Heart right ventricle (tissue), 16 donors: ENCODE measurements around the gene CLEC7A. TPM values are rescaled to one million over a fixed set of nuclear protein-coding genes. Genes with fewer than 3 reads are reported as not detected.

Experiments used
- ATAC-seq, 8 donors: fragments of 200-7000 bp; cut with Tn5 transposase; one replicate each; pipeline ENCODE4 v1.9.1; 2020; ENCODE audit warnings: mild to moderate bottlenecking in 8 of 8, moderate library complexity in 8 of 8, moderate number of reproducible peaks in 1 of 8
- DNase-seq, 2 donors: peaks; one replicate each; pipeline ENCODE4 v3.0.0-alpha.2; 2020
- H3K27ac ChIP-seq, 10 donors: fragments of 200-600 bp; sonication (generic) in 2 of 10; one replicate each; pipeline versions ENCODE4 v1.5.0 to v1.8.0; 2020 to 2022; ENCODE audit warnings: mild to moderate bottlenecking in 3 of 10
- H3K27me3 ChIP-seq, 7 donors: fragments of 200-600 bp; one replicate each; pipeline ENCODE4 v1.8.0; 2021 to 2022; ENCODE audit warnings: mild to moderate bottlenecking in 2 of 7
- H3K36me3 ChIP-seq, 9 donors: fragments of 200-600 bp; sonication (generic) in 1 of 9; one replicate each; pipeline versions ENCODE4 v1.5.0 to v1.8.0; 2020 to 2022; ENCODE audit warnings: mild to moderate bottlenecking in 2 of 9
- H3K4me1 ChIP-seq, 9 donors: fragments of 200-600 bp; sonication (generic) in 1 of 9; one replicate each; pipeline versions ENCODE4 v1.5.0 to v1.8.0; 2020 to 2022; ENCODE audit warnings: mild to moderate bottlenecking in 4 of 9
- H3K4me3 ChIP-seq, 10 donors: fragments of 200-600 bp; sonication (generic) in 2 of 10; one replicate each; pipeline versions ENCODE4 v1.5.0 to v1.8.0; 2020 to 2022; ENCODE audit warnings: mild to moderate bottlenecking in 7 of 10, moderate library complexity in 2 of 10
- H3K9me3 ChIP-seq, 11 donors: fragments of 200-600 bp in 10 of 11; sonication (generic) in 2 of 11; one replicate each; pipeline versions ENCODE4 v1.5.0 to v1.8.0; 2013 to 2022; ENCODE audit warnings: mild to moderate bottlenecking in 2 of 11, control low read depth in 1 of 11, moderate library complexity in 1 of 11
- WGBS, 2 donors: extraction: QIAGEN DNeasy Blood & Tissue Kit; methylation state at CpG; one replicate each; pipeline ENCODE4 v1.1.7; 2013; ENCODE audit warnings: inconsistent platforms in 1 of 2; 5-methylcytosine and 5-hydroxymethylcytosine counted together
- intact Hi-C, 10 donors: fragments of 100-400 bp; cut with DNase I; formaldehyde crosslinking; loops; one replicate each; pipeline versions ENCODE4 v1.11.1 to v1.14.2; 2022
- polyA plus RNA-seq, 2 donors: library from polyadenylated mRNA; stranded (reverse); fragments of 200-250 nt; gene quantifications; one replicate each; pipeline ENCODE4 v1.2.3, GENCODE V29; 2013
- total RNA-seq, 10 donors: library from RNA; stranded (reverse); fragmentation: NEBNext Ultra II Directional in 3 of 10; extraction: Animal tissue kit (Norgen Biotek cat#: 25700) in 3 of 10; gene quantifications; one replicate each; pipeline versions ENCODE4 v1.2.1 to v1.2.4, GENCODE V29; 2021 to 2023
- TF ChIP-seq, protein P1 (sequence below), 9 donors: fragments of 200-600 bp; sonication (generic) in 2 of 9; IDR thresholded peaks; one replicate each; pipeline versions ENCODE4 v1.5.0 to v1.8.0; 2021 to 2022; ENCODE audit warnings: antibody characterized with exemption in 9 of 9, mild to moderate bottlenecking in 5 of 9, moderate library complexity in 1 of 9
- donor health status: Arrhythmogenic right ventricular cardiomyopathy.
- donor health status: ischemic (EF 13 %, LVEDD 7.1; RV severe dilation, severe dysfunction).
- donor health status: healthy with polysubstance abuse.
- donor health status: DM: no; HTN: yes; CAD: no.
- donor health status: DM: no; HTN: no; CAD: no.
- donor health status: ischemic (EF 25% LVEDD 6.9; RV normal size, moderate dysfunction).
- donor health status: ischemic (EF 25% LVEDD 5.7; RV mildly dilated, moderate dysfunction).
- donor health status: healthy.
- donor health status: DM: yes; HTN: yes; CAD: no.
- donor health status: Ischemic cardiomyopathy.
- donor health status: ischemic (EF 35%, LVEDD 5.7; RV mildly dilated, moderate dysfunction).
- donor health status: nonischemic (EF 11% LVEDD 7.7; RV severe dilation, severe dysfunction).
- donor health status: DM: yes; HTN: yes; CAD: no.
- donor health status: PGD.
- donor health status: ischemic (EF 29% LVEDD 5.4; RV normal size, mild dysfunction).
- donor health status: nonischemic (EF 23%, LVEDD 6.1; RV moderate dilation, normal function).

CLEC7A gene
- total and polyA plus RNA-seq, 12 donors, result 0.94 to 15.2 (median 1.8) TPM

DNA sequence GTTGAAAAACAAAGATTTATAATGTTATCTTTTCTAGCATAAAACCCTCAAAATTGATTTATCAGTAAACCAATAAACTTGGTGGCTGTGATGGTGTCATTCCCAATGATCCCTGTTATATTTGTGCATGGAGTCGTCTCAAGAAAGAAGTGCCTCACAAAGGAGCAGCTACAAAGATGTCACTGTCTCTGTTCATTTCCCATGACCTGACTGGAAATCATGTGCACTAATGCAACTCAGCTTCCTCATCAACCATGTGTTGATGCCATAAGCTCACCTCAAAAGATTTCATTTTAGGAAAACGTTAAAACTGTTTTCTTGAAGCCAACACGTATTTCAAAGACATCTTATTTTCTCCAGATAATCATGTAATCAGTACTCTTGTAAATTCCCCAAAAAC lies 60.0 kb downstream of the CLEC7A start:
- H3K4me3 ChIP-seq, result no peak overlapping the region
- no peaks in the 10 kb centered on the region for H3K9me3 ChIP-seq
- TF ChIP-seq, protein P1, sequence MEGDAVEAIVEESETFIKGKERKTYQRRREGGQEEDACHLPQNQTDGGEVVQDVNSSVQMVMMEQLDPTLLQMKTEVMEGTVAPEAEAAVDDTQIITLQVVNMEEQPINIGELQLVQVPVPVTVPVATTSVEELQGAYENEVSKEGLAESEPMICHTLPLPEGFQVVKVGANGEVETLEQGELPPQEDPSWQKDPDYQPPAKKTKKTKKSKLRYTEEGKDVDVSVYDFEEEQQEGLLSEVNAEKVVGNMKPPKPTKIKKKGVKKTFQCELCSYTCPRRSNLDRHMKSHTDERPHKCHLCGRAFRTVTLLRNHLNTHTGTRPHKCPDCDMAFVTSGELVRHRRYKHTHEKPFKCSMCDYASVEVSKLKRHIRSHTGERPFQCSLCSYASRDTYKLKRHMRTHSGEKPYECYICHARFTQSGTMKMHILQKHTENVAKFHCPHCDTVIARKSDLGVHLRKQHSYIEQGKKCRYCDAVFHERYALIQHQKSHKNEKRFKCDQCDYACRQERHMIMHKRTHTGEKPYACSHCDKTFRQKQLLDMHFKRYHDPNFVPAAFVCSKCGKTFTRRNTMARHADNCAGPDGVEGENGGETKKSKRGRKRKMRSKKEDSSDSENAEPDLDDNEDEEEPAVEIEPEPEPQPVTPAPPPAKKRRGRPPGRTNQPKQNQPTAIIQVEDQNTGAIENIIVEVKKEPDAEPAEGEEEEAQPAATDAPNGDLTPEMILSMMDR (IDR thresholded peaks at IDR 0.05), result no peak
- peak overlapping the region in 8 of 10 donors; percentile 46 to 88 (median 82) for H3K27ac ChIP-seq
- peaks cover 0 to 38% (median 17%) of the 10 kb centered on the region in 9 donors for H3K4me1 ChIP-seq
- ATAC-seq (no peak), DNase-seq (no peak)
- WGBS, 2 donors, result 18 to 26% methylated on average over 3 of the region's 3 CpGs
- H3K36me3 ChIP-seq, result peaks cover 0 to 48% (median 0%) of the 10 kb centered on the region in 9 donors
- H3K27me3 ChIP-seq, result no peaks in the 10 kb centered on the region
- intact Hi-C loops, result loop anchor here in 1 of 10 donors (2.0 kb wide), 1 partner anchor 29 kb away; the partner anchor contains the start of gene CLEC1A

DNA sequence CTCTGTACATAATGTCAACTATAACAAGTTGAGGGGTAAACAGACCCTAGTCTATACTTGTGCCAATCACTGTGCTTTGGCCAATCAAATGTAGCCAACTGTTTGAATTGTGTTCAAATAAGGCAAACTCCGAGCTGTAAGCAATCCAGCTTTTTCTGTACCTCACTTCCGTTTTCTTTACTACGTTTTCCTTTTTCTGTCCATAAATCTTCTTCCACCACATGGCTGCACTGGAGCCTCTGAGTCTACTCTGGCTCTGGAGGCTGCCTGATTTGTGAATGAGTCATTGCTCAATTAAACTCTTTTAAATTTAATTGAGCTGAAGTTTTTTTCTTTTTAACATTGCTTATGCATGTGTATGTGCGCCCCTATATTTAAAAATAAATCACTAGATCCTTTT lies 60.9 kb downstream of the CLEC7A start:
- Histone ChIP-seq H3K4me1 (peaks cover 0 to 36% (median 17%) of the 10 kb centered on the region in 9 donors), H3K27me3 (no peaks in the 10 kb centered on the region), H3K36me3 (peaks cover 0 to 39% (median 0%) of the 10 kb centered on the region in 9 donors), H3K4me3 (peak overlapping the region in 1 of 10 donors; percentile 3), H3K27ac (peak overlapping the region in 9 of 10 donors; percentile 46 to 88 (median 81)), H3K9me3 (no peaks in the 10 kb centered on the region)
- intact Hi-C loops, result loop anchor here in 1 of 10 donors (2.0 kb wide), 1 partner anchor 30 kb away; the partner anchor contains the start of gene CLEC1A
- 61 to 66% methylated on average over 4 of the region's 4 CpGs for WGBS, 2 donors
- no peak for DNase-seq
- peak in 4 of 8 donors; percentile 39 to 46 (median 41) for ATAC-seq
- TF ChIP-seq, protein P1 (IDR thresholded peaks at IDR 0.05), result no peak

DNA sequence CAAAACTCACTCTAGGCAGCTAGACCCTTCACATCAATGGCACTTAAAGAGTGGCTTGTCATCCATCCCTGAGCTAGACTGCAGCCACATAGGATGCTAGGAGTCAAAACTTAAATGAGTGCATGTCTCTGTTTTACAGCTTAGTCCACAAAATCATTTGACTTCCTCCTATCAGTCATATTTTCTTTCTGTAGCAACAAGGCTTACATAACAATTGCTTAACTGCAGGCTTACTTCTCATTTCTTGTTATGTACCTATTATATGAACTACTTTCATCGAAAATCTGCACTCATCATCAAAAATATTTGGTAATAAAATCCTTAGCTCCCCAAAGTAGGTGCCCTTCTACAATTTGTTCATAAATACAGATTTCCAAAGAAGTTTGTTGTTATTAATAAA lies 61.4 kb downstream of the CLEC7A start:
- DNase-seq, result no peak
- intact Hi-C loops, result loop anchor here in 1 of 10 donors (2.0 kb wide), 1 partner anchor 30 kb away; the partner anchor contains the start of gene CLEC1A
- ATAC-seq, result peak in 7 of 8 donors; percentile 47 to 75 (median 58)
- Histone ChIP-seq H3K36me3 (peaks cover 0 to 34% (median 0%) of the 10 kb centered on the region in 9 donors), H3K27ac (peak overlapping the region; percentile 46 to 88 (median 78)), H3K4me3 (peak overlapping the region in 1 of 10 donors; percentile 3), H3K27me3 (no peaks in the 10 kb centered on the region), H3K9me3 (no peaks in the 10 kb centered on the region), H3K4me1 (peaks cover 0 to 36% (median 17%) of the 10 kb centered on the region in 9 donors)
- 60 to 66% methylated on average over 1 of the region's 1 CpG for WGBS, 2 donors
- TF ChIP-seq, protein P1 (IDR thresholded peaks at IDR 0.05), result no peak

DNA sequence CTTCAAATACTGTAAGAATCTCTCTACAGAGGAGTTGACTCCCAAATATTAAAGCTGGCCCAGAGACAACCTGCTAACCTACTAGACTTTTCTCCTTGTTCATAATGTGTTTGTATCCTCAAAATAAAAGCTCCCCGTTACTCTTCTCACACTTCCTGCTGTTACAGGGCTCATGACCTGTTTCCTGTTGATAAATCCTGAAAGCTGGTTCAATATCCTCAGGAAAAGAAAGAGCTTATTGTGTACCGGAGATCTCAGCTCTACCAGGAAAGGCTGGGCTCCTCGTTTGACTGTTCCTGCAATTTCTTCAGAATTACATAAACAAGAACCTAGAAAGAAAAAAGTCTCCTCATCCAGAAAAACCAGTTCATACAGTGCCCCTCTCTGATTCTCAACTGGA lies 62.1 kb downstream of the CLEC7A start:
- intact Hi-C loops, result loop anchor here in 1 of 10 donors (2.0 kb wide), 1 partner anchor 31 kb away; the partner anchor contains the start of gene CLEC1A
- H3K4me3 ChIP-seq, result peak overlapping the region in 1 of 10 donors; percentile 8
- peaks cover 0 to 27% (median 0%) of the 10 kb centered on the region in 9 donors for H3K36me3 ChIP-seq
- ATAC-seq (peak; percentile 76 to 95 (median 92)), DNase-seq (peak in 1 of 2 donors; percentile 29)
- H3K27ac ChIP-seq, result peak overlapping the region; percentile 46 to 88 (median 78)
- H3K4me1 ChIP-seq, result peaks cover 0 to 36% (median 17%) of the 10 kb centered on the region in 9 donors
- TF ChIP-seq, protein P1 (IDR thresholded peaks at IDR 0.05), result no peak
- no peaks in the 10 kb centered on the region for H3K27me3 ChIP-seq
- no peaks in the 10 kb centered on the region for H3K9me3 ChIP-seq
- WGBS, 2 donors, result 22 to 38% methylated on average over 3 of the region's 3 CpGs
